Lower lobe of right lung (tissue), 2 donors: ENCODE measurements around the gene CSNK2A1. TPM values are rescaled to one million over a fixed set of nuclear protein-coding genes. Genes with fewer than 3 reads are reported as not detected.
"Not testable (repeated sequence)": the region's sequence is repeated elsewhere in the genome, so short reads cannot be mapped to it uniquely, and the experiment has no call there.

ENCODE experiments used
- ATAC-seq, 2 donors: fragments of 200-7000 bp; cut with Tn5 transposase; one replicate each; pipeline ENCODE4 v1.9.1; 2020 to 2022; ENCODE audit warnings: mild to moderate bottlenecking in 2 of 2, moderate library complexity in 2 of 2
- DNase-seq: peaks from one replicate; pipeline ENCODE4 v3.0.0-alpha.2; 2020
- H3K27ac ChIP-seq: fragments of 200-600 bp; one replicate; pipeline ENCODE4 v1.8.0; 2022
- H3K27me3 ChIP-seq: fragments of 200-600 bp; one replicate; pipeline ENCODE4 v1.8.0; 2022; ENCODE audit warnings: low read depth
- H3K36me3 ChIP-seq: fragments of 200-600 bp; one replicate; pipeline ENCODE4 v1.8.0; 2022; ENCODE audit warnings: mild to moderate bottlenecking
- H3K4me1 ChIP-seq: fragments of 200-600 bp; one replicate; pipeline ENCODE4 v1.8.0; 2022
- H3K4me3 ChIP-seq: fragments of 200-600 bp; one replicate; pipeline ENCODE4 v1.8.0; 2022; ENCODE audit warnings: mild to moderate bottlenecking
- H3K9me3 ChIP-seq: fragments of 200-600 bp; one replicate; pipeline ENCODE4 v1.8.0; 2022
- CTCF ChIP-seq: fragments of 200-600 bp; IDR thresholded peaks from one replicate; pipeline ENCODE4 v1.8.0; 2022; ENCODE audit warnings: antibody characterized with exemption, mild to moderate bottlenecking
- intact Hi-C: fragments of 100-400 bp; cut with DNase I; formaldehyde crosslinking; loops from one replicate; pipeline ENCODE4 v1.11.0; 2022
- total RNA-seq: library from RNA; stranded (reverse); fragmentation: NEBNext Ultra II Directional; extraction: Animal tissue kit (Norgen Biotek cat#: 25700); gene quantifications from one replicate; pipeline ENCODE4 v1.2.1, GENCODE V29; 2021
- donor health status: DM: no; HTN: yes; CAD: no; lungs with severe emphysema.

CSNK2A1 gene
- total RNA-seq, 1 donor from 2014 or later, result 86.3 TPM

DNA sequence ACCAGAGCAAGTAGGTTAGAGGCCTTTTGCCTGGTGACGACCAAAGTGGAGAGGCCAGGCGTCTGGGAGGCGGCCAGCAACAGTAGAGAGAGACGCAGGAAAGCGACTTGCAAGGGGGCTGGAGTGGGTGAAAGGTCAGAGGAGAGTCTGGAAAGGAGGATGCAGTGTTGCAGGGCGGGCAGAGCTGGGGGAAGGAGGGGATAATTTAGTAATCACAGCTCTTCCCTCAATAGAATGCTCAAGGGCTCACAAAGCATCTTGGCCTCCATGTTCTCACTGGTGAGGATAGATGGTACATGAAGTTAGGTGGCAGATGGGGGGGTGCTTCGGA lies 41.3 kb upstream of the CSNK2A1 start:
- no peak for ATAC-seq

GRCh38 chr20:584161-584970 lies 40.8 kb upstream of the CSNK2A1 start:
- intact Hi-C loops, result no loop called here
- DNase-seq, result no peak
- ATAC-seq, result no peak
- H3K27ac ChIP-seq, result no peak overlapping the region
- H3K27me3 ChIP-seq, result no peaks in the 10 kb centered on the region
- H3K4me3 ChIP-seq, result no peak overlapping the region
- H3K9me3 ChIP-seq, result no peaks in the 10 kb centered on the region
- peaks cover 7% of the 10 kb centered on the region for H3K4me1 ChIP-seq
- no peak for TF ChIP-seq CTCF
- no peaks in the 10 kb centered on the region for H3K36me3 ChIP-seq

More for the DNA sequence above, 41.3 kb upstream of the CSNK2A1 start:
- no peak for TF ChIP-seq CTCF
- H3K4me3 ChIP-seq, result no peak overlapping the region
- H3K9me3 ChIP-seq, result no peaks in the 10 kb centered on the region
- no peak for DNase-seq
- H3K27ac ChIP-seq, result no peak overlapping the region
- H3K4me1 ChIP-seq, result peaks cover 8% of the 10 kb centered on the region
- intact Hi-C loops, result no loop called here
- no peaks in the 10 kb centered on the region for H3K27me3 ChIP-seq
- H3K36me3 ChIP-seq, result no peaks in the 10 kb centered on the region

GRCh38 chr20:582204-582603 lies 38.6 kb upstream of the CSNK2A1 start:
- ATAC-seq, result no peak
- no peaks in the 10 kb centered on the region for H3K9me3 ChIP-seq
- intact Hi-C loops, result no loop called here

GRCh38 chr20:578940-579690 lies 35.5 kb upstream of the CSNK2A1 start:
- H3K36me3 ChIP-seq, H3K27me3 ChIP-seq, H3K4me1 ChIP-seq, DNase-seq, H3K9me3 ChIP-seq, H3K27ac ChIP-seq, intact Hi-C loops, H3K4me3 ChIP-seq, ATAC-seq: not testable (repeated sequence)

More at GRCh38 chr20:582204-582603, 38.6 kb upstream of the CSNK2A1 start:
- no peaks in the 10 kb centered on the region for H3K36me3 ChIP-seq
- H3K27ac ChIP-seq, result no peak overlapping the region
- H3K4me3 ChIP-seq, result no peak overlapping the region
- H3K4me1 ChIP-seq, result no peaks in the 10 kb centered on the region
- DNase-seq, result no peak
- no peak for TF ChIP-seq CTCF
- no peaks in the 10 kb centered on the region for H3K27me3 ChIP-seq

GRCh38 chr20:577167-577791 lies 33.7 kb upstream of the CSNK2A1 start:
- Histone ChIP-seq H3K4me1 (peaks cover 10% of the 10 kb centered on the region), H3K9me3 (no peaks in the 10 kb centered on the region), H3K4me3 (no peak overlapping the region), H3K27me3 (peaks cover 8% of the 10 kb centered on the region), H3K36me3 (no peaks in the 10 kb centered on the region), H3K27ac (no peak overlapping the region)
- intact Hi-C loops, result no loop called here
- DNase-seq, result no peak
- ATAC-seq, result no peak
- TF ChIP-seq CTCF, result no peak
